Measurements from ENCODE around the gene GREB1L.
"Not testable (repeated sequence)": the region's sequence is repeated elsewhere in the genome, so short reads cannot be mapped to it uniquely, and the experiment has no call there.

The GREB1L gene

DNA sequence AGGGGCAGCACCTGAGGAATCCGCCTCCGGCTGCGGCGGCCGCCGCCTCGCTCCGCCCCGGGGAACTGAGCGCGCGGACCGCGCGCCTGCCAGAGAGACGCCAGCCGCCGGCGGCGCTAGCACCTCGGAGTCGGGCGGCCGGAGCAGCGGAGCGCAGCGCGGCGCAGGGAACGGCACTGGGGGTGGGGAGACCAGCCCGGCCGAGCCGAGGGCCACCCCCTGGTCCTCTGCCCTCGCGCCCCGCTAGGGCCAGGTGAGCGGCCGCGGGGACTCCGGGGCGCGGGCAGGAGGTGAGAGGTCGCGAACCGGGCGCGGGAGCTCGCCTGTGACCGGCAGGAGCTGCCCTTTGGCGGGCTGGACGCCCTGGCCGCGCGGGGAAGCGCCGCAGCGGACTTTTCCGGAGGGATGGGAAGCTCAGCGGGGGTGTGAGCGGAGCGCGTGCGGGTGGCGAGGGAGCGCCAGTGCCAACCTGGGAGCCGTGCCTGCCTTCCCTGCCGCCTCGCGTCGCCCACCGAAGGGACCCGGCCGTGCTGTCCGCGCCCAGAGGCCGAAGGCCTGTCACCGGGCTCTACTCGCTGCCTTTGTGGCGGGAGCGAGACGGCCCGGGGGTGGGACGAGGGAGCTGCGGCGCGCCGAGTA is at the start of gene GREB1L:
GREB1L (plus strand) TSS at position 92 of the 639 bp plus-strand sequence. CDS start 141,287 bp downstream, outside the sequence.
- DNase-seq, result peak; percentile 20

- DNase-seq, result no peak
Observed at GRCh38 chr18:21192308-21192624, 49.8 kb upstream of the GREB1L start.

GRCh38 chr18:21194871-21195771 is 46.9 kb upstream of the GREB1L start:
- peak; percentile 81 for DNase-seq

- no peak for DNase-seq
Observed at GRCh38 chr18:21196426-21196825, 45.6 kb upstream of the GREB1L start.

- DNase-seq, result no peak
Observed at GRCh38 chr18:21203126-21203525, 38.9 kb upstream of the GREB1L start.

- DNase-seq, result no peak
Observed at GRCh38 chr18:21203542-21204241, 38.3 kb upstream of the GREB1L start.

DNA sequence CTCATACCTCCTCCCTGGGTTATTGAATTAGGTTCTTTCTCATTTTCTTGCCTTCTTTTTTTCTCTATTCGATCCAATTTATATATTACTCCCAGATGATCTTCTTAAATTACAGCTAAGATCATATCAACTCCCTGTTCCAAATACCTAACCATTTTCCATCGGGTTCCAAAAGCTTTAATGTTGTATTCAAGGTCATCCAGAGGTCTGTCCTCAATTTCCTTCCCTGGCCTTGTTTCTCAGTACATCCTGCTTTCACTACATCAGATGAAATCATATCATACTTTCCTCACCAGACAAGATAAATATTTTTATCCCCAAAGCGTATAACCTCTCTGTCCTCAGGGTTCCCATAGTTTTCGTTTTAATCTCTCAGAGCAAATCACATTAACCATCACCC is 36.3 kb upstream of the GREB1L start:
- DNase-seq, result no peak

DNA sequence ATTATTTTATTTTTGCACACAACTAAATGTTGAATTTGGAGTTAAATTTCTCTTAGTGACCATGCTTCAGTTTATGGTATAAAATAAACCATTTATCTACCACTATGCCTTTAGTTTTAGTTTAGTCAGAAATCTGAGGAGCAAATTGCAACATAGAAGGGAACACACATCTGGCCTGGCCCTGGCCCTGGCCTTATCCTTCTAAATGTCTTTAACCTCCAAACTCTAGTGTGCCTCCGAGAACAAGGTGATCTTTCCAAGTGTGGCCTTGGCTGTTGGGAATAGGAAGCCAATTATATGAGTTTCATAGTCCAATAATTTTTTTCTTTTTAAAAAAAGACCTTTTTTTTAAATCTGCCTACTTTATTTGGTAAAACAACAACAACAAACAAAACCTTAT is 31.8 kb upstream of the GREB1L start:
- no peak for DNase-seq

DNA sequence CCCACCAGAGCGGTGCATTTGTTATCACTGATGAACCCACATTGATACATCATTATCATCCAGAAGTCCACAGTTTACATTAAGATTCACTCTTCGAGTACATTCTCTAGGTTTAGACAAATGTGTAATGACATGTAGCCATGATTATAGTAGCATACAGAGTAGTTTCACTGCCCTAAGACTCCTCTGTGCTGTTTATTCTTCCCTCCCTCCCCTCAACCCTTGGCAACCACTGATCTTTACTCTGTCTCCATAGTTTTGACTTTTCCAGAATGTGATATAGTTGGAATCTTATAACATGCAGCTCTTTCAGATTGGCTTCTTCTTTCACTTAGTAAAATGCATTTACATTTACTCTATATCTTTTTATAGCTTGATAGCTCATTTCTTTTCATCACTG is 31.2 kb upstream of the GREB1L start:
- DNase-seq, result no peak

GRCh38 chr18:21214409-21214808 is 27.6 kb upstream of the GREB1L start:
- not testable (repeated sequence) for DNase-seq

GRCh38 chr18:21215490-21215889 is 26.5 kb upstream of the GREB1L start:
- DNase-seq, result no peak

GRCh38 chr18:21218862-21219261 is 23.2 kb upstream of the GREB1L start:
- no peak for DNase-seq

- no peak for DNase-seq
Observed at GRCh38 chr18:21230436-21230835, 11.6 kb upstream of the GREB1L start.

- DNase-seq, result no peak
Observed at GRCh38 chr18:21241301-21242048, 557 bp upstream of the GREB1L start.

GRCh38 chr18:21242780-21243401 is 859 bp downstream of the GREB1L start:
- DNase-seq, result no peak

GRCh38 chr18:21254576-21254975 is 12.5 kb downstream of the GREB1L start:
- no peak for DNase-seq

- no peak for DNase-seq
Observed at GRCh38 chr18:21255211-21255610, 13.2 kb downstream of the GREB1L start.

DNA sequence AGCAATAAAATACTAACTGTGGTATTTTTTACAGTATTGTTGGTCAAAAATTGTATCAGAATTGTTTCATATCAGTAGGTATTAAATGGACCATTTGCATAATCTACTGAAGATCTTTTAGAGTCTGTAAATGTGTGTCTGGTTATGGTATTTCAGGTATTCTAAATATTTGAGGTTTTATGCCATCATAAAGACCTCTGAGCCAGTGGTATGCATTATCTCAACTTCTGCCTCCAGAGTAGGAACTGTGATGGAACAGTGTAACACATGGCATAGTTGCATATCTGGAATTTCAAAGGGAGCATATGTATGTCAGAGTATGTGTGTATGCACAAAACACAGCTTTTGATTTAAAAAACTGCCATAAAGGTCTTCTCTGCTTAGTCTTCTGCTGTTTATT is 15.4 kb downstream of the GREB1L start:
- DNase-seq, result no peak

GRCh38 chr18:21260621-21261020 is 18.6 kb downstream of the GREB1L start:
- no peak for DNase-seq

GRCh38 chr18:21261352-21261751 is 19.3 kb downstream of the GREB1L start:
- no peak for DNase-seq

DNA sequence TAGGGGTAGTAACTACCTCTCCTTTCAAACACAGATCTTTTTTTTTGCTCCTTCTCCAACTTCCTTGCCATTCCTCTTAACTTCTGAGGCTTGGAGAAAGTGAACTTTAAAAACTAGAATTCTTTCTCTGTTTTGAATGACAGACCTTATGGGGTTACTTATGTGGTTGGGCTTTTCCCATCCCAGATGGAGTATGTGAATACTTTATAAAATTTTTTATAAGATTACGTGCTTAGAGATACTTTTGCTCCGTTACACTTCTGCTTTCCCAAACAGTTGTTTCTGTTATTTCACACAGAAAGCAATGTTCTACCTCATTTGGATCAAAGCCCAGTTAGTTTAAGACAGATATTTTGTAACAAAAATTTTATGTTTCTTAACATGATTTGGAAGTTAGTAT is 20.2 kb downstream of the GREB1L start:
- no peak for DNase-seq

- no peak for DNase-seq
Observed at GRCh38 chr18:21262979-21263378, 20.9 kb downstream of the GREB1L start.

DNA sequence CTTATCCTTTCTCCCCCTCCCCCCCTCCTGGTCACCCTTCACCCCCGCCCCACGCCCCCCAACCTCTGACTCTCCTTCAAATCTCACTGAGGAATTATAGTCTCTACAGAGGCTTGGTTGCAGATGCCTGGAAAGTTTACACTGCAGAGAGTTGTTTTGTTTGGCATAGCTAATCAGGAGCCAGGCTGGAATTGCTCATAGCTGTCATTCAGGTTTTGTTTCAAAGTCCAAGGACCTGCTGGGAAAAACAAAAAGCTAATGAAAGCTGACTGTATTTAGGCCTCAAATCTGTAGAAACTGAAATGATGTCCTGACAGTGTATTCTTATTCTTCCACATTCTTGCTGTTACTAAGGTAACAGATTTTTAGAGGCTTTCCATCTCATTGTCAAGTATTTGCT is 22.6 kb downstream of the GREB1L start:
- no peak for DNase-seq

Measured in OCI-M1 (cell line).